GM23338 (cell line): ENCODE data around the gene GLOD5. TPM values are rescaled to one million over a fixed set of nuclear protein-coding genes. Genes with fewer than 3 reads are reported as not detected.

ENCODE experiments used
- ATAC-seq: fragments of 200-7000 bp; cut with Tn5 transposase; 3 replicates; pipeline ENCODE4 v1.9.1; 2020
- DNase-seq: peaks from one replicate; pipeline ENCODE4 v3.0.0-alpha.2; 2015; ENCODE audit warnings: low spot score
- H2AFZ ChIP-seq: fragments of 200-600 bp; sonication (generic); 2 replicates; pipeline ENCODE4 v1.8.0; 2016; ENCODE audit warnings: antibody characterized with exemption, mild to moderate bottlenecking, moderate library complexity
- H3F3A ChIP-seq: fragments of 200-600 bp; sonication (generic); replicated peaks from 2 replicates; pipeline ENCODE4 v1.8.0; 2017; ENCODE audit warnings: antibody characterized with exemption, mixed run types, low read depth
- H3K27ac ChIP-seq: fragments of 200-600 bp; sonication (generic); 2 replicates; pipeline ENCODE4 v1.6.1; 2016; ENCODE audit warnings: low read depth
- H3K27me3 ChIP-seq: fragments of 200-600 bp; sonication (generic); 2 replicates; pipeline ENCODE4 v1.8.0; 2016; ENCODE audit warnings: mild to moderate bottlenecking, mixed run types, moderate library complexity; ENCODE audit not compliant: insufficient read depth
- H3K36me3 ChIP-seq: fragments of 200-600 bp; sonication (generic); 2 replicates; pipeline ENCODE4 v1.8.0; 2016; ENCODE audit warnings: mild to moderate bottlenecking; ENCODE audit not compliant: insufficient read depth
- H3K4me1 ChIP-seq: fragments of 200-600 bp; sonication (generic); 2 replicates; pipeline ENCODE4 v1.8.0; 2016; ENCODE audit warnings: mild to moderate bottlenecking, moderate library complexity; ENCODE audit not compliant: insufficient read depth
- H3K4me2 ChIP-seq: fragments of 200-600 bp; sonication (generic); 2 replicates; pipeline ENCODE4 v1.7.1; 2017; ENCODE audit warnings: mixed run types
- H3K4me3 ChIP-seq: fragments of 200-600 bp; sonication (generic); 2 replicates; pipeline ENCODE4 v1.6.1; 2016; ENCODE audit warnings: mixed run types
- H3K79me2 ChIP-seq: fragments of 200-600 bp; sonication (generic); replicated peaks from 2 replicates; pipeline ENCODE4 v1.8.0; 2017; ENCODE audit warnings: mild to moderate bottlenecking; ENCODE audit not compliant: insufficient read depth
- H3K9me2 ChIP-seq: fragments of 200-600 bp; sonication (generic); 2 replicates; pipeline ENCODE4 v1.8.0; 2017; ENCODE audit not compliant: insufficient read depth
- H4K20me1 ChIP-seq: fragments of 200-600 bp; sonication (generic); replicated peaks from 2 replicates; pipeline ENCODE4 v1.8.0; 2017; ENCODE audit warnings: mild to moderate bottlenecking; ENCODE audit not compliant: insufficient read depth
- H3K27ac Mint-ChIP-seq: 2 replicates; pipeline ENCODE4 v1.8.0; 2020; ENCODE audit warnings: inconsistent platforms, mild to moderate bottlenecking, moderate library complexity, mixed read lengths
- H3K27me3 Mint-ChIP-seq: 3 replicates; pipeline ENCODE4 v1.8.0; 2022; ENCODE audit warnings: low read depth, mild to moderate bottlenecking, moderate library complexity, mixed read lengths, inconsistent platforms; ENCODE audit not compliant: insufficient read depth, poor library complexity
- H3K36me3 Mint-ChIP-seq: 3 replicates; pipeline ENCODE4 v1.8.0; 2021; ENCODE audit warnings: low read depth, mild to moderate bottlenecking, inconsistent platforms, moderate library complexity, mixed read lengths
- H3K4me1 Mint-ChIP-seq: 3 replicates; pipeline ENCODE4 v1.8.0; 2020; ENCODE audit warnings: mild to moderate bottlenecking, inconsistent platforms, mixed read lengths
- H3K4me3 Mint-ChIP-seq: 3 replicates; pipeline ENCODE4 v1.8.0; 2021; ENCODE audit warnings: moderate library complexity, mild to moderate bottlenecking, inconsistent platforms, mixed read lengths
- H3K9me3 Mint-ChIP-seq: 3 replicates; pipeline ENCODE4 v1.8.0; 2020; ENCODE audit warnings: moderate library complexity, mild to moderate bottlenecking, inconsistent platforms, mixed read lengths
- CREB1 ChIP-seq: fragments of 250-450 bp; sonication (Bioruptor Pico); IDR thresholded peaks from 2 replicates; pipeline ENCODE4 v1.5.0; 2020; ENCODE audit warnings: low read depth, mild to moderate bottlenecking, moderate library complexity
- CTCF ChIP-seq, 2 experiments: fragments of 200-600 bp in 1 of 2; sonication (generic) in 1 of 2; conservative IDR thresholded peaks; 2 replicates each; pipeline versions ENCODE4 v1.5.1 to v1.6.1; 2016 to 2017; ENCODE audit warnings: antibody characterized with exemption in 2 of 2, low read depth in 2 of 2, mild to moderate bottlenecking in 2 of 2, moderate library complexity in 1 of 2
- ETS1 ChIP-seq: IDR thresholded peaks from 2 replicates; pipeline ENCODE4 v1.6.1; 2016; ENCODE audit warnings: antibody characterized with exemption
- EZH2 ChIP-seq: fragments of 200-600 bp; sonication (generic); IDR thresholded peaks from one replicate; pipeline ENCODE4 v1.8.0; 2017; ENCODE audit warnings: antibody characterized with exemption, mild to moderate bottlenecking, low read depth; ENCODE audit not compliant: unreplicated experiment
- EZH2phosphoT487 ChIP-seq: fragments of 200-600 bp; sonication (generic); IDR thresholded peaks from one replicate; pipeline ENCODE4 v1.8.1; 2018; ENCODE audit warnings: antibody characterized with exemption; ENCODE audit not compliant: unreplicated experiment
- JUNB ChIP-seq: IDR thresholded peaks from one replicate; pipeline ENCODE4 v1.6.1; 2016; ENCODE audit warnings: antibody characterized with exemption; ENCODE audit not compliant: unreplicated experiment
- NANOG ChIP-seq: IDR thresholded peaks from 2 replicates; pipeline ENCODE4 v1.6.1; 2016; ENCODE audit warnings: antibody characterized with exemption, borderline replicate concordance
- POLR2AphosphoS5 ChIP-seq: IDR thresholded peaks from 2 replicates; pipeline ENCODE4 v1.6.1; 2016; ENCODE audit warnings: antibody characterized with exemption, low read depth
- REST ChIP-seq: IDR thresholded peaks from one replicate; pipeline ENCODE4 v1.6.1; 2018; ENCODE audit warnings: antibody characterized with exemption; ENCODE audit not compliant: unreplicated experiment
- STAT1 ChIP-seq: IDR thresholded peaks from one replicate; pipeline ENCODE4 v1.6.1; 2016; ENCODE audit warnings: antibody characterized with exemption; ENCODE audit not compliant: unreplicated experiment
- ZNF114 ChIP-seq: fragments of 250-450 bp; sonication (Bioruptor Pico); IDR thresholded peaks from 2 replicates; pipeline ENCODE4 v1.5.0; 2020; ENCODE audit warnings: mild to moderate bottlenecking, moderate library complexity
- ZNF331 ChIP-seq: fragments of 250-450 bp; sonication (Bioruptor Pico); IDR thresholded peaks from 2 replicates; pipeline ENCODE4 v1.5.0; 2020; ENCODE audit warnings: low read depth, mild to moderate bottlenecking, moderate library complexity
- ZNF462 ChIP-seq: fragments of 250-450 bp; sonication (Bioruptor Pico); IDR thresholded peaks from 2 replicates; pipeline ENCODE4 v1.5.0; 2020; ENCODE audit warnings: mild to moderate bottlenecking, moderate library complexity
- polyA plus RNA-seq: library from polyadenylated mRNA; unstranded; fragments of >200 nt; fragmentation: Nextera tagmentation; extraction: Ambion mirVana; gene quantifications from 2 replicates; pipeline ENCODE4 v1.2.1, GENCODE V29; 2016
- total RNA-seq: library from RNA; depleted of rRNA; stranded (reverse); fragments of >200 nt; shearing (Covaris generic); gene quantifications from 2 replicates; pipeline ENCODE4 v1.2.3, GENCODE V29; 2014

The GLOD5 gene
- total and polyA plus RNA-seq, 2 experiments from 2014 or later: not detected

GRCh38 chrX:48801280-48802088 is 39.9 kb downstream of the GLOD5 start, which contains the start of gene HDAC6:
Gene HDAC6, plus strand, starts transcription at chrX:48802067. Its CDS starts 626 bp downstream, at chrX:48802693.
- Histone ChIP-seq H3K79me2 (no peaks in the 10 kb centered on the region), H3K27ac (peak within 1 kb of the TSS; percentile 96), H2AFZ (no peak within 1 kb of the TSS), H3K27me3 (no peaks in the 10 kb centered on the region), H3K9me2 (no peaks in the 10 kb centered on the region), H3F3A (0 out of 2 replicates have a peak, but pooled peaks cover 2% of the 10 kb centered on the region), H3K4me2 (peak within 1 kb of the TSS; percentile 91), H3K4me1 (peaks cover 3% of the 10 kb centered on the region; the same call in 1 of the 2 replicates), H3K36me3 (no peaks in the 10 kb centered on the region), H3K4me3 (peak within 1 kb of the TSS; percentile 68), H4K20me1 (no peaks in the 10 kb centered on the region)
- peak within 1 kb of the TSS; percentile 100 for H3K27ac Mint-ChIP-seq
- no peaks in the 10 kb centered on the region for H3K9me3 Mint-ChIP-seq
- peaks cover 19% of the 10 kb centered on the region for H3K36me3 Mint-ChIP-seq
- TF ChIP-seq CTCF (conservative IDR thresholded peaks at IDR 0.05; ENCODE audit: low read depth in 2 of 2): no peak
- TF ChIP-seq REST: no peak
- TF ChIP-seq NANOG: no peak
- TF ChIP-seq EZH2: no peak
- no peak for TF ChIP-seq JUNB
- no peak for TF ChIP-seq ZNF331
- 0 out of 2 replicates have a peak, but pooled peaks have one; percentile 27 for TF ChIP-seq ETS1
- TF ChIP-seq EZH2phosphoT487: no peak
- no peak for TF ChIP-seq ZNF114
- TF ChIP-seq CREB1 (CRISPR knock-in tag): peak; percentile 95
- no peak for TF ChIP-seq ZNF462
- TF ChIP-seq STAT1: no peak
- peak; percentile 47; the same call in 1 of the 2 replicates for TF ChIP-seq POLR2AphosphoS5
- H3K4me3 Mint-ChIP-seq: peak within 1 kb of the TSS; percentile 98
- H3K27me3 Mint-ChIP-seq: peaks cover 8% of the 10 kb centered on the region
- DNase-seq (peak; percentile 95), ATAC-seq (peak; percentile 89)
- peaks cover 6% of the 10 kb centered on the region; the same call in 2 of the 3 replicates for H3K4me1 Mint-ChIP-seq
